GM19372 (cell line): Measurements from ENCODE around the gene ANXA11.

ENCODE experiments used
- ATAC-seq: cut with Tn5 transposase; IDR thresholded peaks from one replicate; pipeline ENCODE4 v1.9.1; 2021; ENCODE audit warnings: mild to moderate bottlenecking, low read depth, moderate library complexity; ENCODE audit not compliant: unreplicated experiment

Gene ANXA11

DNA sequence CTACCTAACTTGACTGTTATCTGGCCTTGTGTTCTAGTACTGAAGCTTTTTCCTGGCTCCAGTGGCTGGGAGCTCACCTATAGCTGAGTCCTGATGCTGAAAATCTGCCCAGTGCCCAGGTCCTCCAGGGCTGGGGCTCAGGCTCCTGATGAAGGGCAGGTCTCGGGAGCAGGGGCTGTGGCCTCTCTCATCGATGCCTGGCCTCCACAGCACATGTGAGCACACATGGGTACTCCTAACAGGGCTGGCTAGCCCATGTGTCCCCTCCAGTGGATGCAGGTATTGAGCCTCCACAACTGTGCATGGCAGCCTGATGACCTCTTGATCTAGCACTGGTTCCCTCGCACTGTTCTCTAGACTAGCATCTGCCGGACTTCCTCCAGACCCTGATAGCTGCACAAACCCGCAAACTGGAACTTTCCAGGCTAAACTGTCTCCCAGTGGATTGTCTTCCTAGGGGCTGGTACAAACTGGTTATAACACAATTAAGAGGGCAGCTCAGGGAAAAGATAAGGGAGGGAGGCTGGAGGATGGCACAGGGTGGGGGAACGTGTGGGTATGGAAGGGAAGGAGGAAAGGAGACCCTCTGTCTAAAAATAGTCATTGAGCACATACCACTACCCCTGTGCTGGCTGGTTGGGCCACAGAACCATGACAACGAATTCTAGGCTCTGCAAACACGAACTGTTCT is 37.7 kb downstream of the ANXA11 start:
- ATAC-seq: no peak

DNA sequence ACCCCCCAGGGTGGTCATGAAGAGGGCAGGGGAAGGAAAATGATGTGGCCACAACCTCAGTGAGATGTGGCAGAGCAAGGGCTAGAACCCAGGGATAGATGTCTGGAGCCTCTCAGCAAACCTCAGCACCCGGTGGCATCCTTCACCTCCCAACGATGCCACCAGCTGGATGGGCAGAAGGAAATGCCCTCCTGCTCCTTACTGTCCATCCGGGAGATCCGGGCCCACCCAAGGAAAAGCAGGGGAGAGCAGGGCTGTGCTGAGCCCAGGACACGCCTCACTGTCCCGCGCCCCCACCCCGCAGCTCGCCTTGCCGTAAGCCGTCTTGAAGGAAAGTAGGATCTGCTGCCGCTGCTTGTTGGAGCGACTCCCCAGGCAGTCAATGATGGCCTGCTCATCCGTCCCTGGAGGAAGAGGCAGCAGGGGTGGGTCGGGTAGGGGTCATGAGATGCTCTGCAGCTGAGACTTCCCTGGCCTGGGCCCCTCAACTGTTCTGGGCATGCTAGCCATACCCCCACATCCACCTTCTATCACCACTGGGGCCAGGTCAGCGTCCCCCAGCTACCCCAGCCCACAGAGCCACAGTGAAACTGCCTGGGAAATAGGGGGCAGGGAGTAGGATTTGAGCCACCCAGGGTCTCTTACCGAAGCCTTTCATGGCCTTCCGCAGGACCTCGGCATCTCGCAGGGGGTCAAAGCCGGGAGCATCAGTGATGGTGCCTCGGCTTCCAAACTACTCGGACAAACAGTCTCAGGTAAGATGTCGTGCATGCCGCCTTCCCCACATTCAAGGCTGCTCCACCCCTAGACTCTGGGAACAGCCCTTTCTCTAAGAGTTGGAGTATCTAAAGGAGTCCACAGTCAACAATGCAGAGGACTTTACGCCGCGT is 38.5 kb downstream of the ANXA11 start:
- ATAC-seq: no peak

DNA sequence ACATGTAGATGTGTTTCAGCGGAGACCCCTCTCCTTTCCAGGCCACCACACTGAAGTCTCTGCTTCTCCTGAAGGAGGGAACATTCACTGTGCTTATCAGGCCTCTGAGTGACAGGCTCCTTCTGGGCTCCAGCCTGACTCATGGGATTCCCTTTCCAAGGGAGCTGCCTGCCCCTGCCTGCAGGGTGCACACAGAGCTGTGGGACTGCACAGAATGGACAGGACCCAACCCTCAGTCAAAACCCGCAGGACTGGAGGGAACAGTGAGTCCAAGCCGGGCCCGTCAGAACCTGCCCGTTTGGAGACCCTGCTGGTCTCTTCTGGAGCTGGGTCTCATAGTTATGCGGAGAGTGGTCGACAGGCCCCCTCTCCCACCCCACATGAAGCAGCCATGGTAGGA is 40.2 kb downstream of the ANXA11 start:
- no peak for ATAC-seq

- ATAC-seq: no peak
Measured at GRCh38 chr10:80164596-80164995, 40.7 kb downstream of the ANXA11 start.

DNA sequence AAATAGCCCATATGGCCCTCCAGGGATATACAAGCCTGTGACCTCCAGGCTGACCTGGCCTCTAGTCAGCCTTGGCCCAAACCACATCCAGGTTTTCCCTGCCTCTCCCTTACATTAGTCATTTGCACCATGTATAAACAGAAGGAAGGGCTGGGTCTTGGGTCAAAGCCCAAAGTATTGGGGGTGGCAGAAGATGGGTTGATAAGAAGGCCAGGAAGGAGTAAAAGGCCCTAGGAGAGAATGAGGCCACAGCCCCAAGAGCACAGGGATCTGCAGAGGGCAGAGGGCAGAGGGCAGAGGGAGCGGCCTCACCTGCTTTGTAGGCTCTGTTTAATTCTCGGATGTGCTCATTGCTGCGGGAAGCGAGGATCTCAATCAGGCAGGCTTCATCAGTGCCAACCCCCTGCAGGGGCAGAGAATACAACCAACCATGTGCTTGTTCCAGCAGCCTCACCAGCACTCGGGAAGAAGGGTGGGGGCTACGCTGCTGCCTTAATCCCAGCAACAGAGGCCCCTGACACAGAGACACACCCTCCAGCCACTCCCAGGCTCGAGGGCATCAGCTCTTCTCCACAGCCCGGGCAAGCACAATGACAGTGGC is 41.5 kb downstream of the ANXA11 start:
- no peak for ATAC-seq

- ATAC-seq: no peak
Measured at GRCh38 chr10:80161321-80162083, 43.8 kb downstream of the ANXA11 start.

DNA sequence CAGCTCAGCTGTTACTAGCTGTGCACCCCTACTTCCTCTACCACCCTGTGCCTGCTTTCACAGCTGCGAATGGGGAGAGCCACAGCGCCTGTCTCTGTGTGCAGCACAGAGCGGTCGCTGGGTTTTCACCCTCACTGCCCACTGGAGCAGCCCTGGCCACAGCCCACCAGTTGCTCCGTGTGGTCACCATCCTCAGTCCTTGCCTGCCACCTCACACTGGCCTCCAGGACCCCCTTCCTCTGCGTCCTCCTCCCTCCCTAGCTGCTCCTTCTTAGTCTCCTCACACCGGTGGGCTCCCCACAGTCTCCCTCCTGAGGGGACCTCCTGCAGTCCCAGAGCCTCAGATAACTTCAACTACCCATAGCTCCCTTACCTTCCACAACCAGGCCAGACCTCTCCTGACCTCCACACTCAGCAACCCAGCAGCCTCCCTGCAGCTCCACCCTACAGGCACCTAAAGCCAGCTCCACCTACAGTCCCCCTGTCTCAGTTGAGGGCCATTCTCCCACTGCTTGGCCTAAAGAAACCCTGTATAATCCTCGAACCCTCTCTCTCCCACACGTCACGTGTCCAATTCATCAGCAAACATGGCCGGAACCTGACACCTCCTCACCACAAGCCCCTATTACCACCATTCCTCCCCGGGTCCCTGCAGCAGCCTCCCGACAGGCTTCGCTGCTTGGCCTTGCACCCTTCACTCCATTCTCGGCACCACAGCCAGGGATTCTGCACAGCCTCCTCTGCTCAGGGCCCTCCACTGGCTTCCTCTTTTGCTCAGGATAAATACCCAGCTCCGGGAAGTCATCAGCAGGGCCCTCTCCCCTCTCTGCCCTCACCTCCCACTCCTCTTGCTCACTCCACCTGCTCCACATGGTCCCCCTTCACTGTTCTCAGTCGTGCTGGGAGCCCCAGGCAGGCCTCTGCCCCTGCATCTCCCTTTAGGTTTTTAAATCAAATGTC is 44.7 kb downstream of the ANXA11 start:
- ATAC-seq: no peak

GRCh38 chr10:80159166-80159873 is 46.0 kb downstream of the ANXA11 start:
- no peak for ATAC-seq

- no peak for ATAC-seq
Measured at GRCh38 chr10:80158598-80159127, 46.7 kb downstream of the ANXA11 start.

GRCh38 chr10:80158126-80158525 is 47.2 kb downstream of the ANXA11 start:
- no peak for ATAC-seq

DNA sequence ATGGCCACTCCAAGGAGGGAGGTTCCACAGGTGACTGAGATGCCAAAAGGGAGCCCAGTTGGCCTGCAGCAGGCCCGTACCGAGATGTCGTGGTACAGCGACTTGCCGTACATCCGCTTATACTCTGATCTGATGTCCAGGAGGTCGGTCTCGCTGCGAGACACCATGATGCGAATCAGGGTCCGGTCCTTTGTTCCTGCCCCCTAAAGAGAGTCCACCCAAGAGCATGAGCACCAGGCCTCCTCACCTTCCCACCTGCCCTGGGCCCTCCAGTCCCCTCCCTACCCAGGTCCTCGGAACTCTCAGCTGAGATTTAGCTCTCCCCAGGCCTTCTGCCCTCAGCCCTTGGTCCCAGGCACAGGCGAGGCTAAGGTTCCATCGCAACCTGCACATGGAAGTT is 47.8 kb downstream of the ANXA11 start:
- no peak for ATAC-seq

GRCh38 chr10:80156216-80156615 is 49.1 kb downstream of the ANXA11 start:
- no peak for ATAC-seq

DNA sequence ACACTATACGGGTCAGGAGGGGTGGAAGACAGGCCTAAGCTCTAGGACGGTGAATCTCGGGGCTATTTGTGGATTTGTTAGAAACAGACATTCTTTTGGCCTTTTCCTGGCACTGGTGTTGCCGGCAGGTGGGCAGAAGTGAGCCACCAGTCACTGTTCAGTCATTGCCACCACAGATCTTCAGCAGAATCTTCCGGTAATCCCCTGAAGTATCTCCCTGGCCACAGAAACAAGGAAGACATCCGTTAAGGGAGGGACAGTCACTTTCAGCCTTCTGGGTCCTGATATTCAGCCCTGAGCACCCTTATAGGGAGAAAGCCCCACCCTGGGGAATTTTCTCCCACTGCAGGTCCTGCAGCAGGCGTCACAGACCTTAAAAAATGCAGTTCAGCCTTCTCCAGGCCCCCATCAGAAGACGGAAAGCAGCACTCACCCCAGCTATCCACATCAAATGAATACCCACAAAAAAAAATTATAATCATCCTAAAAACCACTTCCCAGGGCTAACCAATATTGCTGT is 49.6 kb downstream of the ANXA11 start:
- no peak for ATAC-seq

DNA sequence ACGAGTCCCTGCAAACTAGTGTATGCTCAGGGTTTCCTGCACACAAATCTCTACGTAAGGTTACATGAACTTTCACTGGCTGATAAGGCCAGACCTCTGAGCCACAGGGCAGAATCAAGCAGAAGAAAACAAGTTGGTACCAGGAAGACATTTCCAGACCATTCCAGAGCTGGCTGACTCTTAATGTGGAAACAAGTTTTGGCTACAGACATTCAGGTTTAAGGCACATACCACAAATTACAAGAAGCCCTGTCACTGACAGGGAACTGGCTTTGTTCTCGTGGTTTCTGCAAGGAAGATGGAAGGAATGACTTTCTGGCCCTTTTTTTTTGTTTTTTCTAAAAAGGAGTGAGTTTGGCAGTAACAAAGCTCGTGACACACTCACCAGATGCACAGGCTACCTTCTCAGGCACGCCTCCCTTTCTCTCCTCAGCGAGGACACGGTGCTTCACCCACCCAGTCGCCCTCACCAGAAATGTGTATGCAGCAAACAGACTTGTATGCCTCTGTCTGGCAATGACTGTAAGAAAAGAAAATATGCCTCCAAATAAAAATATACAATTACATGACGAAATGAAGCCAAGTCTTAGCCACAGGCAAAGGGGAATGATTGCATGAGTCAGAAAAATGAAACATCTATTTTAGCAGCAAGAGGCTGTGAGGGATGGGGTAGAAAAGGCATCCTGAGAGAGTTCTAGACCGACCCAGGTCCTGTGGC is 50.2 kb downstream of the ANXA11 start:
- no peak for ATAC-seq

DNA sequence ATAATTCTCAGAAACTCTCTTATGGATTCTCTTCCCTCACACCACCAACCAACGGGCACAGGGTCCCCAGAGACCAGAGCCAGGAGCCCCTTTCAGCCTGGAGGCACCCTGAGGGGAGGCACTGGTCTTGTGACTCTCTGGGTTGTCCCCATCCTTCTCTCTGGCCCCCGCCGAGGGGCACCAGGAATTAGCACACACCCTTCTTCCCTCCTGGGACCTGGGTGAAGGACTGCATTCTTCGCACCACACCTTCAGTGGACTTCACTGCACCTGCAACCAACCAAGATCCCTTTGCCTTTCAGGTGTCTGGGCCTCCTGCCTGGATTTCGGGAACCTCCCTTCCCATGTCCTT is 50.7 kb downstream of the ANXA11 start:
- ATAC-seq: no peak

- ATAC-seq: no peak
Measured at GRCh38 chr10:80153460-80153859, 51.9 kb downstream of the ANXA11 start.

DNA sequence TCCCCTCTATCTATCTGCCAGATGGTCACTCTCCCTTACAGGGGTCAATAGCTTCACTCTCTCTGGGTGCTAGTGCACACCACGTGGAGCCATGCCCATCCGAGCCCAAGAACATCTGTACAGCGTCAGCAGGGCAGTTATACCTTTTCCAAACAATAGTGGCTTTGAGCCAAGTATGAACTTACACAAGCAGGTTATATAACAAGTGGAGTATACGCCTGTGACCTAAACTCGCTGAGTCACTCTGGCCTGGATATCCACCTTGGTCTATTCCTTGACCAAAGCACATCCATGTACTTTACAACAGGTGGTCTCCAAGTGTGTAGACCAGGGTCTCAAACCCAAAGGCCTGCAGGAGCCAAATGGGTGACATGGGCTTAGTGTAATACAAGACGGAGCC is 52.5 kb downstream of the ANXA11 start:
- no peak for ATAC-seq

- no peak for ATAC-seq
Measured at GRCh38 chr10:80150172-80150571, 55.2 kb downstream of the ANXA11 start.
